NCI-H187 treated with DMSO at 0.1 percent for 48 hours (cell line): ENCODE results near the gene TNFAIP3.

ENCODE experiments used
- DNase-seq: peaks from one replicate; lab custom pipeline; 2025; lab: John Stamatoyannopoulos, UW

The TNFAIP3 gene

GRCh38 chr6:137901454-137901853 lies 34.4 kb downstream of the TNFAIP3 start:
- no peak for DNase-seq

DNA sequence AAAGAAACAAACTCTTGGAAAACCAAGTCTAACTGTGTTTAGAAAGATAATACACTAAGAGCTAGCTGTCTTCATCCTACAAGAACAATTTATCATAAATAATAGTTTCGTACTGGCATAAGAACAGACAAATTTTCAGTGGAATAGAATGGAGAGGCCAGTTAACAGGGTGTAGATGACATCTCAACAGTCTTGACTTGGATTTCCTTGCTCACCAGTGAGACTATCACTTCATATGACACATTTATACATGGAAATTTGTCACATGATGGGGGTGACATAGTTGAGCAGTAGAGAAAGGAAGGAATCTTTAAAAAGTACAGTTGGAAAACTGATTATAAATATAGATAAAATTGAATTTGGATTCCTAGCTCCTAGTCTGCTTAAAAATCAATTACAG lies 35.6 kb downstream of the TNFAIP3 start:
- DNase-seq, result no peak

DNA sequence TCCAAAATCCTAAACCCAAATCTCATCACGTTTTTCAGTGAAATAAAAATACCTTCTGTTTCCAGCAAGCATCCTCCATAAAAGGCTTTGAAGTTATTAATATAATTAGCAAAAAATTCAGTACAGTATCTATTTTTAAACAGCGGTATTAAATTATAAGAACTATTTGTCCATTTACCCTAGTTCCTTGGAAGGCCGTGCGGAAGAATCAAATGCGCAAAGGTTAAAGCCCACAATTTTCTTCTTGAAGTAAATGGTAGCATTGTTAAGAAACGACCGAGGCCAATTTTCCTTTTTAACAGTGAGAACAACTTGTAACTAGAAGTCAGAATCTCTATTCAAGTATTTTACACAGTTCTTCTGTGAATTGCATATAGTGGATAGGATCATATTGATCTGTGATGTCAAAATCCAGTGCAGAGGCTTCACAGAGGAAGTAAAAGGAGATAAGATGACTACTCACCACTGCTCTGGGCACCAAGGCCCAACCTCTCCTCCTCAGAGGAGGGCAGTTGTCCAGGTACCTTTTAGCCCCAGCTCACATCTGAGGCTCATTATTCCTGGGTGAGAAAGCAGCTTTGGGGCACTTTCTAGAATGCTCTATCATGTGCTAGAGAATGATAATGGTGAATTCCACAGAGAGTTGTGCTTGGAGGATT lies 36.3 kb downstream of the TNFAIP3 start:
- DNase-seq, result no peak

DNA sequence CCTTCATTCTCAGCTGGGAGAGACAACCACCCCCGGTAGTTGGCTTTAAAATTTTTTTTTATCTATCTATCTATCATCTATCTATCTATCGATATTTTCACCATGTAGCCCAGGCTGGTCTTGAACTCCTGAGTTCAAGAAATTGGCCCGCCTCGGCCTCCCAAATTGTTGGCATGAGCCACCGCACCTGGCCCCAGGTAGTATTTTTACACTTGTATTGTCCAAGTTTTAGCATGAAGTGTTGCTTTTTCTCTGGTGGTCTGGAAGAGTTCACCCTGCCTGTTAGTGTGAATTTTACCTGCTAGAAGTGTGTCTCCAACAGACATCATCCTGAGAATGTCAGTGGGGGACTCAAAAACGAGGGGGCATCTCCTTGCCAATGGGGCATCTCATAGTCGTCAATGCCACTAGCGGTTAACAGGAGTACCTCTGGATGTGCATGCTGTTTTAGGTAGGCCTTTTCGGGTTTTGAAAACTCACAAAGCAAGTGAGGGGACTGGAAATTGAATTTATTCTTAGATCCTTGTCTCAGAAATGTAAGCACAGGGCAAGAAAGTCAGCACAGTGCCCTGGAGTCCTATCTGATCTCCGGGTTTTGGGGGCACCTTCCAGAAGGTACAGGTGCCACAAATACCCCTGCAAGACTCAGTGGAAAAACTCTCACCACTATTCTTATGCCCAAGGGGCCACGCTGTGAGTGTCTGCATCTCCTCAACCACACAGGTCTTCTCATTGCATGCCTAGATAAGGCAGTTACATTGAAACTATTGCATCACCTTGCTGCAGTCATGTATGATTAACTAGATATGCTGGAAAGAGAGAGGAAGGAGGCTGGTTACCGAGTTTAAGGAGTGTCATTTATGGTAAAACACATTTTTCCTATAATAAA lies 37.1 kb downstream of the TNFAIP3 start:
- DNase-seq, result no peak

GRCh38 chr6:137904822-137905617 lies 38.0 kb downstream of the TNFAIP3 start:
- DNase-seq, result no peak

- no peak for DNase-seq
Measured at GRCh38 chr6:137906020-137906472, 39.0 kb downstream of the TNFAIP3 start.

GRCh38 chr6:137907170-137907569 lies 40.1 kb downstream of the TNFAIP3 start:
- DNase-seq, result no peak

- DNase-seq, result no peak
Measured at GRCh38 chr6:137909533-137909932, 42.5 kb downstream of the TNFAIP3 start.

DNA sequence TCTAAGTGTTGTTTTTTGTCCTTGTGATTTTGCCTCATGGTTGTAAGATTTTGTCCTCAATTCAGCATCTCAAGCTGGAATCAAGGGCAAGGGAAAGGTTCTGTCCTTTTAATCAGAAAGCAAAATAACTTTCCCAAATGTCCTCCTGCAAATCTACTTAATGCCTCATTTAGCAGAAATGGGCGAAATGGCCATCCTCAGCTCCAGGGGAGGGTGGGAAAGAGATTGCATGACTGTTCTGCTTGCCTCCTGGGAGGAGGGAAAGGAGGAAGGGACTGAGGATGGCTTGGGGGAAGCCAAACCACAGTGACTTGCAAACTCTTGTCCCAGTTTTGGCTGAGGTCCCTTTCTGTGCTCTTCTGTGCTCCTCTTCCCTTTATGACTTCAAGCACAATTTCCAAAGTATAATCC lies 43.4 kb downstream of the TNFAIP3 start:
- no peak for DNase-seq

GRCh38 chr6:137910843-137911456 lies 43.9 kb downstream of the TNFAIP3 start:
- no peak for DNase-seq

DNA sequence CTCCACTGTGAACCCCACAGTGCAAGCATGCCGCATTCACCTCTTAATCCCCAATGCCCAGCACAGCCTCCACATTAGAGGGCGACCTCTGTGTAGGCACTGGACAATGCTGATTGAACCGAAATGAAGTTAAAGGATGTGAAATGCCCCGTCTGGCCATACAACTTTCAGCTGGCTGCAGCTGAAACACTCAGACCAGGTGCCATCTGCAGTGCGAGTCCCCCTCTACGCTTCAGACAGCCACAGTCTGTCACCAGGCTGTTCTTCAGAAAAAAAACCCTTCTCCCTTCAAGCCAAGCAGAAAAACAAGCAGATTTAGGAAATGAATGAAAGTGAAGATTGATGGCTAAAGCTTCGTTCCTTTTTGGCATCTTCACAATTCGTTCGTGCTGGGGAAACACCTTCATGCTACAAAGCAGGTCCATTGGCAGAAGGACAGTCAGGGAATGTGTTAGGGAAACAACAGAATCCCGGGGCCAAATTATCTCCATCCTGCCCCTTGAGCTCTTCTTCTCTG lies 44.7 kb downstream of the TNFAIP3 start:
- no peak for DNase-seq

DNA sequence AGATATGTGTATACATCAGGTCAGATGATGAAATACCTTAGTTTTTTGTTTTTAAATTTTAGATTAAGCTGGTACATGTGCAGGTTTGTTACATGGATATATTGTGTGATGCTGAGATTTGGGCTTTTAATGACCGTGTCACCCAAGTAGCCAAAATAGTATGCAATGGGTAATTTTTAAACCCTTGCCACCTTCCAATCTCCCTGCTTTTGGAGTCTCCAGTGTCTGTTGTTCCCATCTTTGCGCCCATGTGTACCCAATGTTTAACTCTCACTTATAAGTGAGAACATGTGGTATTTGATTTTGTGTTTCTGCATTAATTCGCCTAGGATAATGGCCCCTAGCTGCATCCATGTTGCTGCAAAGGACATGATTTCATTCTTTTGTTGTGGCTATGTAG lies 45.8 kb downstream of the TNFAIP3 start:
- DNase-seq, result no peak

GRCh38 chr6:137913434-137913833 lies 46.4 kb downstream of the TNFAIP3 start:
- no peak for DNase-seq

DNA sequence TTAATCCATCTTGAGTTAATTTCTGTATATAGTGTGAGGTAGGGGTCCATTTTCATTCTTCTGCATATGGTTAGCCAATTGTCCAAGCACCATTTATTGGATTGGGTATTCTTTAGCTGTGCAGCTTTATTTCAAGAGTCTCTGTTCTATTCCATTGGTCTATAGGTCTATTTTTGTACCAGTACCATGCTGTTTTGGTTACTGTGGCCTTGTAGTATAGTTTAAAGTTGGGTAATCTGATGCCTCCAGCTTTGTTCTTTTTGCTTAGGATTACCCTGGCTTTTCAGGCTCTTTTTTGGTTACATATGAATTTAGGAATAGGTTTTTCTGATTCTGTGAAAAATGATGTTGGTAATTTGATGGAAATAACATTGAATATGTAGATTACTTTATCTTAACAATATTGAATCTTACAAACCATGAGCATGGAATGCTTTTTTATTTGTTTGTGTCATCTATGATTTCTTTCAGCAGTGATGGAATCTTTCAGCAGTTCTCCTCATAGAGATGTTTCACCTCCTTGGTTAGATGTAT lies 47.0 kb downstream of the TNFAIP3 start:
- no peak for DNase-seq

GRCh38 chr6:137914530-137915193 lies 47.6 kb downstream of the TNFAIP3 start:
- DNase-seq, result peak; percentile 32

- no peak for DNase-seq
Measured at GRCh38 chr6:137915790-137916189, 48.7 kb downstream of the TNFAIP3 start.

GRCh38 chr6:137917551-137918325 lies 50.7 kb downstream of the TNFAIP3 start:
- DNase-seq, result no peak

DNA sequence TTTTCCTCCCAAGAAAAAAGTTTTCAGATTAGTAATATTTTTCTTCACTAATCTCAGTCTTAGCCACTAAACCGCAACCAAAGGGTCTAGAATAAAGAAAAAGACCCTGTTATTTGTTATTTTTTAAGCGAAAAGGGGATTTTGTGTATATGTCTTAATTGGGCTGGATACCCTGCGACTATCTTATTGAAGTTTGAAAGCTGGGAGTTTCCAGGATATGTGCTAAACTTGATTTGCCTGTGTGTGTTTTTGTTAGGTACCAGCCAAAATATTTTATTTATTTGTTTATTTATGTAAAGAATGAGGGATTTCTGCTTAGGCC lies 52.4 kb downstream of the TNFAIP3 start:
- no peak for DNase-seq

- no peak for DNase-seq
Measured at GRCh38 chr6:137919837-137920730, 53.0 kb downstream of the TNFAIP3 start.
